Osteoblast (primary cell): ENCODE data around the gene GOLGA6L9. TPM values are rescaled to one million over a fixed set of nuclear protein-coding genes. Genes with fewer than 3 reads are reported as not detected.
"Not testable (repeated sequence)": the region's sequence is repeated elsewhere in the genome, so short reads cannot be mapped to it uniquely, and the experiment has no call there.

Experiments
- DNase-seq: peaks from one replicate; pipeline ENCODE4 v3.0.0; 2011; ENCODE audit warnings: low spot score, mixed read lengths; ENCODE audit not compliant: insufficient read length; ENCODE audit errors: missing footprints
- H2AFZ ChIP-seq: 2 replicates; pipeline ENCODE4 v1.6.0; 2011; ENCODE audit warnings: mild to moderate bottlenecking, low read length
- H3K27ac ChIP-seq: 2 replicates; pipeline ENCODE4 v1.5.1; 2011; ENCODE audit warnings: mild to moderate bottlenecking, low read depth, low read length, moderate library complexity
- H3K27me3 ChIP-seq: 2 replicates; pipeline ENCODE4 v1.6.0; 2012; ENCODE audit warnings: mild to moderate bottlenecking, control low read depth, inconsistent platforms, low read length, moderate library complexity; ENCODE audit not compliant: insufficient read depth
- H3K36me3 ChIP-seq: 2 replicates; pipeline ENCODE4 v1.5.1; 2011; ENCODE audit warnings: mild to moderate bottlenecking, low read length, control low read depth, moderate library complexity; ENCODE audit not compliant: insufficient read depth
- H3K4me1 ChIP-seq: 2 replicates; pipeline ENCODE4 v1.5.1; 2011; ENCODE audit warnings: mild to moderate bottlenecking, low read length, control low read depth, moderate library complexity; ENCODE audit not compliant: insufficient read depth
- H3K4me2 ChIP-seq: 2 replicates; pipeline ENCODE4 v1.6.0; 2011; ENCODE audit warnings: mild to moderate bottlenecking, low read length; ENCODE audit not compliant: insufficient read depth
- H3K4me3 ChIP-seq: fragments of 200-600 bp; sonication (generic); 3 replicates; pipeline ENCODE4 v1.5.1; 2012; ENCODE audit warnings: mild to moderate bottlenecking, low read length, inconsistent platforms; ENCODE audit not compliant: insufficient read depth
- H3K79me2 ChIP-seq: 2 replicates; pipeline ENCODE4 v1.6.0; 2012; ENCODE audit warnings: mild to moderate bottlenecking, low read length, control low read depth, inconsistent platforms; ENCODE audit not compliant: insufficient read depth
- H3K9me3 ChIP-seq: 2 replicates; pipeline ENCODE4 v1.5.1; 2011; ENCODE audit warnings: low read depth, low read length, control low read depth
- H4K20me1 ChIP-seq: 2 replicates; pipeline ENCODE4 v1.6.0; 2012; ENCODE audit warnings: mild to moderate bottlenecking, low read length, control low read depth; ENCODE audit not compliant: insufficient read depth
- total RNA-seq: library from RNA; depleted of rRNA; stranded (reverse); fragments of >200 nt; gene quantifications from 2 replicates; pipeline ENCODE4 v1.2.3, GENCODE V29; 2012
- TF ChIP-seq, protein P1 (sequence below): IDR thresholded peaks from 2 replicates; pipeline ENCODE4 v1.5.1; 2011; ENCODE audit warnings: mild to moderate bottlenecking, low read depth, low read length, moderate library complexity; ENCODE audit errors: extremely low read depth

GOLGA6L9 gene, protein sequence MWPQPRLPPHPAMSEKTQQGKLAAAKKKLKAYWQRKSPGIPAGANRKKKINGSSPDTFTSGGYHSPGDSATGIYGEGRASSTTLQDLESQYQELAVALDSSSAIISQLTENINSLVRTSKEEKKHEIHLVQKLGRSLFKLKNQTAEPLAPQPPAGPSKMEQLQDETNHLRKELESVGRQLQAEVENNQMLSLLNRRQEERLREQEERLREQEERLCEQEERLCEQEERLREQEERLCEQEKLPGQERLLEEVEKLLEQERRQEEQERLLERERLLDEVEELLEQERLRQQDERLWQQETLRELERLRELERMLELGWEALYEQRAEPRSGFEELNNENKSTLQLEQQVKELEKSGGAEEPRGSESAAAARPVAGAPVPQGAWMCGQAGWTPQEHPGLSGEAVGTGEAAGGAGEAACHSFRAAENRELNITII
- total RNA-seq, result 1.8 TPM in 2 replicates

DNA sequence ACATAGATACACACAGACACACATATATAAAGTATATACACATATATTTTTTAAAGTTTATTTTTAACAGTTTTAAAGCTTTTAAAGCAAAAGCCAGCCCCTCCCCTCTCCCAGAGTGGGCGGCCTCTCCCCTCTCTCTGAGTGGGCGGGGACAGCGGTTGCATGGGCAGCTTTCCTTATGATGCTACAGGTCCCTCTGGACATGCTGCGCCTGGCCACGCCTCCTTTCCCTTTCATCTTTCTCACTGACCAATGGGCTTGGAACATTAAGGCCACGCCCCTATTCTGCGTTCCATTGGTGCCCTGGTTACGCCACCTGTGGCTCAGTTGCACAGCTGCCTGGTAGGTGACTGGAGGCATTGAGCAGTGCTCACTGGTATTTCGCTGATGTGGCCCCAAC is at the start of gene GOLGA6L9:
Gene GOLGA6L9 (plus strand): TSS at position 124 of the 400 bp plus-strand sequence. CDS start 264 bp downstream, at position 388.
- H3K4me1 ChIP-seq, DNase-seq, H4K20me1 ChIP-seq, H3K79me2 ChIP-seq, H2AFZ ChIP-seq, H3K9me3 ChIP-seq, H3K36me3 ChIP-seq, H3K4me2 ChIP-seq, H3K27me3 ChIP-seq, H3K27ac ChIP-seq, H3K4me3 ChIP-seq: not testable (repeated sequence)

DNA sequence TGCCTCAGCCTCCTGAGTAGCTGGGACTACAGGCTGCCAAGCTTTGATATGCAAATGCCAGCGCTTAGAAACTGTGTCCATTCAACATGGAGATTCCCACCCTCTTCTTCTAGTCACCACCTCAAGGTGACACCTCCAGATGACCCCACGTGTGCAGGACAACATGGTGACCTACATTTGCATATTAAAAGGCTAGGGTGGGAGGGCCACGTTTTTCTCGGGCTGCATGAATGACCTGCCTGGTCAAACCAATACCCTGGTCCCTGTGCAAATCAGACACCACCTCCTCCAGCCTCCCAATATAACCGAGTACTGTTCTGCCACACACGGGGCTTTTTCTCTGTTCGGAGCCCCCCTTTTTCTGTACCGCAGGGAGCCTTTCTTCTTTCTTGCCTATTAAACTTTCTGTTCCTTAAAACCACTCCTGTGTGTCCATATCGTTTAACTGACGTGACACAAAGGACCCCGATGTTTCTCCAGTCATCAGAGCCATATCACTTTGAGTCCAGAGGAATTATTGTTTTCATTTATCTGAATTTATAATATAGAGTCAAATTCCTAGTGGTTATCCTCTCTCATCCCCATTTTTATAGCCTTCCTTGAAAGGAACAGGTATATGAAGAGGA is 48.2 kb upstream of the GOLGA6L9 start:
- H3K79me2 ChIP-seq, H3K4me3 ChIP-seq, H3K27me3 ChIP-seq, H3K4me1 ChIP-seq, H3K9me3 ChIP-seq, H3K36me3 ChIP-seq, H2AFZ ChIP-seq, H3K4me2 ChIP-seq, DNase-seq, H3K27ac ChIP-seq, H4K20me1 ChIP-seq: not testable (repeated sequence)

DNA sequence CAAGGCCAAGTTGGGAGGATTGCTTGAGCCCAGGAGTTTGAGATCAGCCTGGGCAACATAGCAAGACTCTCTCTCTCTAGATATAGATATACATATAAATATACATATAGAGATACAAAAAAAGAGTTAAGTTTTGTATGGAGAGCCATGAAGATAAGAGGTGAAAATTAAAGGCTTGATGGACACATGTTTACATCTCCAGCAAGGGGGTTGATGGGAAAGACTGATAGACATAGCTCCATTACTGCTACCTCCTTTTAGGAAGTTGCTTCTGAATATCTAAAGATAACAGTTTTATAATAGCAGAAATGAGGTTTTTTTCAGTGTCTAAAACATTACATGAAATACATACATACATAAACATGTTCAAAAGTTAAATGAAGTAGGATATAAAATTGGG is 42.4 kb upstream of the GOLGA6L9 start:
- H4K20me1 ChIP-seq, DNase-seq, H3K79me2 ChIP-seq, H3K4me3 ChIP-seq, H3K4me2 ChIP-seq, H3K27ac ChIP-seq, H3K9me3 ChIP-seq, H3K36me3 ChIP-seq, H3K27me3 ChIP-seq, H3K4me1 ChIP-seq, H2AFZ ChIP-seq: not testable (repeated sequence)

DNA sequence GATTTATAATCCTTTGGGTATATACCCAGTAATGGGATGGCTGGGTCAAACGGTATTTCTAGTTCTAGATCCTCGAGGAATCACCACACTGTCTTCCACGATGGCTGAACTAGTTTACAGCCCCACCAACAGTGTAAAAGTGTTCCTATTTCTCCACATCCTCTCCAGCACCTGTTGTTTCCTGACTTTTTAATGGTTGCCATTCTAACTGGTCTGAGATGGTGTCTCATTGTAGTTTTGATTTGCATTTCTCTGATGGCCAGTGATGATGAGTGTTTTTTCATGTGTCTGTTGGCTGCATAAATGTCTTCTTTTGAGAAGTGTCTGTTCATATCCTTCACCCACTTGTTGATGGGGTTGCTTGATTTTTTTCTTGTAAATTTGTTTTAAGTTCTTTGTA is 39.5 kb upstream of the GOLGA6L9 start:
- H3K4me2 ChIP-seq, H2AFZ ChIP-seq, H3K9me3 ChIP-seq, H4K20me1 ChIP-seq, H3K4me3 ChIP-seq, H3K36me3 ChIP-seq, H3K4me1 ChIP-seq, H3K79me2 ChIP-seq, H3K27me3 ChIP-seq, H3K27ac ChIP-seq, DNase-seq: not testable (repeated sequence)

DNA sequence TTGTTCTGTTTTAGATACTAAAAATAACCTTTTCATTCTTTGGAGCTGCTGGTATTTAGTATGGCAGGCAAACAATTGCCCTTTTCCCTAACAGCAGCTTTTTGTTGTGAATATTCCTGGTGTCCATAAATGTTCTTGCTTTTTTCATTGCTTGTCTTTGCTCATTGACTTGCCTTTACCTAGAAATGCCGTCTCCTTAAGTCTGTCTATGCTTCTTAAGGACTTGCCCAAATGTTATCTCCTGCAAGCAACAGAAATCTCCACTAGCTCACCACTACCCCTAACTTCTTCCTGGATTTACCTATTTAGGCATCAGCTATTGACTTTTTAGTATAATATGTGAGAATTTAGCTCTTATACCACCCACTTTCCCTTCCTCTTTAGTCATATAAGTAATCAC is 37.5 kb upstream of the GOLGA6L9 start:
- H3K4me2 ChIP-seq, H3K36me3 ChIP-seq, H2AFZ ChIP-seq, DNase-seq, H3K79me2 ChIP-seq, H3K9me3 ChIP-seq, H3K27ac ChIP-seq, H3K27me3 ChIP-seq, H3K4me3 ChIP-seq, H4K20me1 ChIP-seq: not testable (repeated sequence)
- peaks cover 12% of the 10 kb centered on the region for H3K4me1 ChIP-seq

DNA sequence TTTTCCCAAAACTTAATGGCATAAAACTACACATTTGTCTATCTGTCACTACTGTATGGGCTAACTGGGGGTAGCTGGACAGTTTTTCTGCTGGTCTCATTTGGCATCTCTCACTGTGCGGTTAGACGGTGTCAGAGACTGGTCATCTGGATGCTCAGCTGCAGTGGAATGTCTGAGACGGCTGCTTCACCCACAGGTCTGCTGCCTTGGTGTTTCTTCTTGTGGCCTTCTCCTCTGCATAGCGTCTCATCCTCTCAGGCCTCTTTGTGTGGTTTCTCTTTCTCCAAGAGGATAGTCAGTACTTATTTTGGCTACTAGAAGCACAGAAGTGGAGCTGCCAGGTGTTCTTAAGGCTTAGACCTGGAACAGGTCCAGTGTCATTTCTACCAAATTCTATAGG is 35.9 kb upstream of the GOLGA6L9 start:
- no peak overlapping the region for H3K4me3 ChIP-seq
- H3K79me2 ChIP-seq, result no peaks in the 10 kb centered on the region
- H3K27me3 ChIP-seq, result no peaks in the 10 kb centered on the region
- peak; percentile 0 for DNase-seq
- H4K20me1 ChIP-seq, result no peaks in the 10 kb centered on the region
- H3K27ac ChIP-seq, result peak overlapping the region; percentile 59
- no peaks in the 10 kb centered on the region for H3K9me3 ChIP-seq
- no peaks in the 10 kb centered on the region for H3K36me3 ChIP-seq
- H3K4me1 ChIP-seq, result peaks cover 12% of the 10 kb centered on the region
- TF ChIP-seq, protein P1, sequence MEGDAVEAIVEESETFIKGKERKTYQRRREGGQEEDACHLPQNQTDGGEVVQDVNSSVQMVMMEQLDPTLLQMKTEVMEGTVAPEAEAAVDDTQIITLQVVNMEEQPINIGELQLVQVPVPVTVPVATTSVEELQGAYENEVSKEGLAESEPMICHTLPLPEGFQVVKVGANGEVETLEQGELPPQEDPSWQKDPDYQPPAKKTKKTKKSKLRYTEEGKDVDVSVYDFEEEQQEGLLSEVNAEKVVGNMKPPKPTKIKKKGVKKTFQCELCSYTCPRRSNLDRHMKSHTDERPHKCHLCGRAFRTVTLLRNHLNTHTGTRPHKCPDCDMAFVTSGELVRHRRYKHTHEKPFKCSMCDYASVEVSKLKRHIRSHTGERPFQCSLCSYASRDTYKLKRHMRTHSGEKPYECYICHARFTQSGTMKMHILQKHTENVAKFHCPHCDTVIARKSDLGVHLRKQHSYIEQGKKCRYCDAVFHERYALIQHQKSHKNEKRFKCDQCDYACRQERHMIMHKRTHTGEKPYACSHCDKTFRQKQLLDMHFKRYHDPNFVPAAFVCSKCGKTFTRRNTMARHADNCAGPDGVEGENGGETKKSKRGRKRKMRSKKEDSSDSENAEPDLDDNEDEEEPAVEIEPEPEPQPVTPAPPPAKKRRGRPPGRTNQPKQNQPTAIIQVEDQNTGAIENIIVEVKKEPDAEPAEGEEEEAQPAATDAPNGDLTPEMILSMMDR, result no peak
- H2AFZ ChIP-seq, result no peak overlapping the region
- H3K4me2 ChIP-seq, result peak overlapping the region; percentile 37

DNA sequence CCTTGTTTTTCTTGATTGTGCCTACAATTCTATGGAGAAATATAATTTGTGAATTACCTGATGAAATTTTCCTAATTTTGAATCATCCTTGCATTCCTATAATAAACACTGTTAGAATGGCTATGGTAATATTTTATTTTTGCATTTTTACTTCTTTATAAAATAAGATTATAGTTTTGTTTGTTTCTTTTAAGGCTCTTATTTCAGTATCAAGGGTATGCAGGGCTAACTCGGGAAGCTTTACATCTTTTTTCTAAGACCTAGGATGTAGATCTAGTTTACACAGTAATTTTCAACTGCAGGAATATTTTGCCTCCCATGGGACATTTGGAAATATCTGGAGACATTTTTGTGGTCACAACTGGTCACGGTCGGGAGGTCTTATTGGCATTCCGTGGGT is 33.8 kb upstream of the GOLGA6L9 start:
- H4K20me1 ChIP-seq, H2AFZ ChIP-seq, H3K4me2 ChIP-seq, H3K27ac ChIP-seq, H3K36me3 ChIP-seq, H3K4me3 ChIP-seq, DNase-seq, H3K79me2 ChIP-seq, H3K27me3 ChIP-seq, H3K9me3 ChIP-seq: not testable (repeated sequence)
- H3K4me1 ChIP-seq, result peaks cover 12% of the 10 kb centered on the region
